HG02798 (cell line): ENCODE results near the gene CAMKK1.
A peak's percentile ranks its signal among the peaks of the same experiment; 100 is the strongest.

Source experiments
- ATAC-seq: cut with Tn5 transposase; IDR thresholded peaks from one replicate; pipeline ENCODE4 v1.9.1; 2021; ENCODE audit warnings: mild to moderate bottlenecking; ENCODE audit not compliant: unreplicated experiment, poor library complexity

The CAMKK1 gene

GRCh38 chr17:3900646-3901045 lies 7.8 kb upstream of the CAMKK1 start:
- ATAC-seq: no peak

DNA sequence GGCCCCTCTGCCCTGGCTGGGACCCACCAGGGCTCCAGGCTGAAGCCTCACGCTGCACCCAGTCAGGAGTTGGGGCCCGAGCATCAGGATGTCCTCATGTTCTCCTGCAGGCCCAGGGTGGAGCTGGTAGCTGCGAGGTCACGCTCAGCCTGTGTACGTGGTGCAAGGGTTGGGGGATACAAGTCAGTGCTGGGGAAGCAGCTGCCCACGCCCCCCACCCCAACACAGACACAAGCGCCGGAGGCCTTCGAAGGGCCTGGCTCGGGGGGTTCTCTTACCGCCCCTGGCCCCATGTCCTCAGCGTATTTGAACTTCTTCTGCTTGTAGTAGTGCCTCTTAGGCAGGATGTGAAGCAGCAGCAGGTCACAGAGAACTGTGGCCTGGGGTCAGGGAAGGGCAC lies 4.9 kb upstream of the CAMKK1 start:
- ATAC-seq: no peak

- ATAC-seq: no peak
Measured at GRCh38 chr17:3896968-3897235, 4.0 kb upstream of the CAMKK1 start.

DNA sequence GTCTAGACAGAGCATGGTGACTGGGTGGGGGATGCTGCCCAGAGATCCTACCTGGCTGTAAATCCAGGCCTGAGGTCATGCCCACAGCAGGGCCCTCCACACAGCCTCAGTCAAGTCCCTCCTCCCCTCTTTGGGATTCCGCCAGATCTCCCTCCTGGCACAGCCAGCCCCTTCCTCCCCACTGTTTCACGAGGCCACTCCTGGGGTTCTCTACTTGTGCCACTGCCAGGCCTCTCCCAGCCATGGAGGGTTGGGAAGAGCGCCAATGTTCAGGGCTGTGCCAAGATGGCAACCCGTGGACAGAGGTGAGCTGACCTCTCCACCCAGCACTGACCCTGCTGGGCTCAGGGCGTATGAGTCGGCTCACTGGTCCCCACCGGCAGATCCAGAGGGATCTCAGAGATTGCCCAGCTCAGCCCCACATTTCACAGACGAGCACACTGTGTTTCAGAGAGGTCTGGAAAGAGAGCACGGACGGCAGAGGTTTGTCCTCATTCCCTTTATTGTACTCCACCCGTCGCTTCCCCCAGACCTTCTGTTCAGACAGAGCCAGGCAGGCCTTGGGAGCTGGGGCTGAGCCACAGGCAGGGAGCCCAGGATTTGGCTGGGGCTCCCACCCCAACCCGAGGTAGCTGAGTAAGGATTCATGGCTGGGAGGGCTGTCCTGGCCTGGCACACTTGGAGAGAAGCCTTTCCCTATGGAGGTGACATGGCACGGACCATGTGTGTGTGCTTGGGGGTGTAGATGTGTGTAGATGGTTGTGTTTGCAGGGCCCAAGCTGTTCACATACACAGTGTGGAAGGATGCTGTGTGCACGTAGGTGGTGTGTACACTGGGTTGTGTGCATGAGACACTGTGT lies 3.5 kb upstream of the CAMKK1 start:
- ATAC-seq: no peak

GRCh38 chr17:3895354-3895753 lies 2.5 kb upstream of the CAMKK1 start:
- no peak for ATAC-seq

- ATAC-seq: no peak
Measured at GRCh38 chr17:3894911-3895343, 2.1 kb upstream of the CAMKK1 start.

DNA sequence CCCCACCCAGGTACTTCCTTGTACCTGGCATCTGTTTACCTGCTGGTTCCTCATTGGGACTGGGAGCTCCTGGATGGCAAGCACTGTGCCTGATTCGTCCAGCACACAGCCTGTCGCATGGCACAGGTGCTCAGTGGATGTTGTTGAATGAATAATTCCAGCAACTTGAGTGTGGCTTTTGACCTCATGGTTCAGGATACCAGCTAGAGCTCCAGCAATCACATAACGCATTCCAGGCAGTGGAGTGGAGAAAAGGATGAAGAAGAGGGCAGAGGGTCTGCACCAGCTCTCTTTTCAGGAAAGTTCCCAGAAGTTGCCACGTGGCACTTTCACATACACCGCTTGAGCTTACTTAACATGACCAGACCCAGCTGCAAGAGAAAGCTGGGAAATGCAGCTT lies 1.3 kb upstream of the CAMKK1 start:
- no peak for ATAC-seq

DNA sequence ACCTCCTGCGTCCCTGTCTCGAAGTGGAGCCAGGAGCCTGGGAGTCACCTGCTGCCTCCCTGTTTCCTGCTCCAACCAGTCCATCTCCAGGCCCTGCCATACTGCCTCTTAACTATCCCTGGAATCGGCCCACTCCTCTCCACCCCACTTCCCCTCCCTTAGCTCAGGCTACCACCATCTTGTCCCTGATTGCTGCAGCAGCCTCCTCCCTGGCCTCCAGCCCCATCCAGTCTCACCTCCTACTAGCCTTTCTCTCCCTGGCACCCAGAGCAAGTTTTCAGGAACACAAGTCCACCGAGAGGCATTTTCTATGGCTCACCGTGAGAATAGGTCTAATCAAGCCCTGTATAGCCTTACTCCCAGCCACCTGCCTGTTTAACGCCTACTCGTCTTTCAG lies 865 bp upstream of the CAMKK1 start:
- no peak for ATAC-seq

- ATAC-seq: peak; percentile 7
Measured at GRCh38 chr17:3892095-3892998, 506 bp downstream of the CAMKK1 start.

DNA sequence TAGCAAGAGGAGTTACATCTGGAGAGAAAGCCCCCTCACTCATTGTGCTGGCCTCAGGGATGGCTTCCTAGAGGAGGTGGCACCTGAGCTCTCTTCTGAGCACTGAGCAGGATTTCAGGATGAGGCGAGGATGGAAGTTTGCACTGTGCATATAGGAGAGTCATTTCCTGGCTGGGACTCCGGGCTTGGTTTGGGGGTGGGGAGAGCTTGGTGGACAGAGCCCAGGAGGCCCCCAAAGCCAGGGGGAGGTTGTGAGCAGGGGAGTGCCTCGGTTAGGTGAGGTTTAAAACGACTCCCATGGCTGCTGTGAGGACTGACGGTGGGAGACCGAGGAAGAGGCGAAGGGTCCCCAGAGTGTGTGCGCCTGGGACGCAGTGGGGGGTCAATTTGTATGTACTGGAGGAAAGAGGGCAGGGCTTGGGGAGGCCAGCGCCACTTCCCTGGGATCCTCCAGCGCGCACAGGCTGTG lies 1.2 kb downstream of the CAMKK1 start:
- no peak for ATAC-seq

DNA sequence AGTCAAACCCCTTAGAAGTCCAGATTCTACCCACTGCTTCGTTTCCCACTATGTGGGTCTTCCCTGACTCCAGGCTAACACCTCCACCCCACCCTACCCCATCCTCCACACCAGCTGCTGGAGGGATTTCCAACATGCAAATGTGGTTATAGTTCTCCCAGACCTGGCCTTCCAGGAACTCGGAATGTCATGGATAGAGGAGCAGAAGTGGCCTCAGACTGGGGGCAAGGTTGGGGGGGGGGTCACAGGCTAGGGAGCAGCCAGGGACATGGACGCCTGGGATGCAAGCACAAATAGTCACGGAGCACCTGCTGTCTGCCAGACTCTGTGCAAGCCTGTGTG lies 2.0 kb downstream of the CAMKK1 start:
- ATAC-seq: no peak

DNA sequence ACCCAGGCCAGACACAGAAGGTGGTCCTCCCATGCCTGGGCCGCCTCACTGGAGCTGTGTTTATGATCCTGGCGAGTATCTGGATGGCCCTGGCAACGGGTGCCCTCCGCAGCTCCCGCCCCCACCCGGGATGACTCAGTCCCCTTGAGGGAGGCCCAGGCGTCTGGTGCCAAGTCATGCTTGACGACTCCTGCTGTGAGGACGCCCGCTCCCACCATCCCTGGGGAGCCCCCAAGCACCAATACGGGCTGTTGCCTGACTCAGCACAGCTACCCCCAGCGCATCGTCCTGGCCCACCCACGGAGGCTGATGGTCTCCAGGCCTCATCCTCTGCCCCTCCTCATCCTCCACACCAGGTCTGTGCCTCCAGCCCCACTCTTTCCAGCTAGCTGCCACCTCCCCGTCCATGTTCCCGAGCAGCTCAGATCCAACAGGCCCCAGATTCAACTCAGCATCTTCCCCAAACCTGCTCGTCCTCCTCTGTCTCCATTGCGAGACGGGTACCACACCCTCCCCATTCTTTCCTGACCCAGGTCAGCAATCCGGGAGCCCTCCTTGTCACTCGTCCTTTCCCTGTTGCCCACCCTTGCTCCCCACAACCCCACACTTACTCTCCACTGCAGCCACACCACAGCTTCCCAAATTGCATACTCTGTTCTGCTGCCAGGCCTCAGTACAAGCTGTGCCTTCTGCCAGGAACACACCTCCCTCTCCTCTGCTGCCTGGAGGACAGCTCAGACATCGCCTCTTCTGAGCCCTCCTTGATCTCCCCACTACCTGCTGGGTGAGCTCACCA lies 2.6 kb downstream of the CAMKK1 start:
- ATAC-seq: no peak

- ATAC-seq: no peak
Measured at GRCh38 chr17:3889325-3890012, 3.4 kb downstream of the CAMKK1 start.

DNA sequence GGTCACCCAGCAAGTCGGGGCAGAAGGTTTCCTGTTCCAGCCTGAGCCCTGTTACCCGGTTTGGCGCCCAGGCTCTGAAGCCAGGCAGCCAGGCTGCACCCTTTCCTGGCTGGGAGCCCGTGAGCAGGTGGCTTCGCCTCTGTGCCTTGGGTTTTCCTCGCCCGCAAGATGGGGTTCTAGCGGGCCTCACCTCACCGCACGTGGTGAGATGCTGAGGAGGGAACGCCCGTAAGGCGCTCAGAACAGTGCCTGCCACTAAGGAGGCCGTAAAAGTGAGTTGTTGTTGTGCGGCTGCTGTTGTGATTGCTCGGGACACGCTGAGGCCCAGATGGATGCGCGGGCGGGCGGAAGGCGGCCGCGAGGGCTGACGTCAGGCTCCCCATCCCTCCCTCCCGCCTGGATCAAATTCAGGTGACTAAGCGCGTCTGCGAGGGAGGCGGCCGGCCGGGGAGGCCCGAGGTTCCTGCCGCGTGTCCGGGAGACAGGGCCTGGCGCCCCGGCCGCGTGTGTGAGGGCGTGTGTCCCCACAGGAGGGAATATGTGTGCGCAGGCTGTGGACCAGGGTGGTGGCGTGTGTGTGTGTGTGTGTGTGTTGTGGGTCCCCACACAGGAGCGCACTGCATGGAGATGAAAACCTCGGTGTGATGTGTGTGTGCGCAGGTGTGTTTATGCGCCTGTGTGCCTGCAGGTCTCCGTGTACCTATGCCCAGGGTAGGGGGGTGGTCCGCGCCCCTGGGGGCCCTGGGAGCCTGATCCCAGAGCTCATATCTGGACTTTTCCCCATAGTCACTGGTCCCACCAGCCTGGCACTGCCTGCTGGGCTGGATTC lies 4.3 kb downstream of the CAMKK1 start:
- ATAC-seq: no peak

GRCh38 chr17:3887804-3888203 lies 5.0 kb downstream of the CAMKK1 start:
- no peak for ATAC-seq

- no peak for ATAC-seq
Measured at GRCh38 chr17:3887394-3887793, 5.5 kb downstream of the CAMKK1 start.

DNA sequence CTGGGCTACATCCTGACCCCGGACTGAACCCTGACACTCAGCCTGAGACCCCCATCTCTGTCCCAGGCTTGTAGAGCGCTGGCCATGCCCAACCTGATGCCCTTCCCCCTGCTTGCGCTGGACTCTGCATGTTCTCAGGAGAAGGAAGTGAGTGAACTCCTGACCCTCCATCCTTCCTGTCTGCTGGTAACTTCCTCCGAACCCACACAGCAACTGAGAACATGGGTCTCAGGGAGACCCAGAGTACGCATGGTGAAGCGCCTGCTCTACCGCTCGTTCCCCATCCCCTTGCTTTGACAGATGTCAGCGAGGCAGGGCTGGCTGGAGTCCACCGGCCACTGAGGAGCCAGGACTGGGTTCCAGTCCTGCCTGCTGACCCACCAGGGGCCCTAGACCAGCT lies 6.1 kb downstream of the CAMKK1 start:
- no peak for ATAC-seq

- no peak for ATAC-seq
Measured at GRCh38 chr17:3885970-3886369, 6.9 kb downstream of the CAMKK1 start.

GRCh38 chr17:3885271-3885670 lies 7.6 kb downstream of the CAMKK1 start:
- no peak for ATAC-seq
